Peyer's patch (tissue), 4 donors: ENCODE results near the gene RASSF1. TPM values are rescaled to one million over a fixed set of nuclear protein-coding genes. Genes with fewer than 3 reads are reported as not detected.

ENCODE experiments used
- DNase-seq, 3 donors: peaks; one replicate each; pipeline ENCODE4 v3.0.0-alpha.2; 2017 to 2019
- H3K27ac ChIP-seq, 4 donors: fragments of 200-600 bp; sonication (generic); one replicate each; pipeline ENCODE4 v1.5.1; 2016 to 2019
- H3K27me3 ChIP-seq, 2 donors: fragments of 200-600 bp; sonication (generic); one replicate each; pipeline ENCODE4 v1.5.1; 2019
- H3K36me3 ChIP-seq, 3 donors: fragments of 200-600 bp; sonication (generic); one replicate each; pipeline ENCODE4 v1.5.1; 2016 to 2019
- H3K4me1 ChIP-seq, 4 donors: fragments of 200-600 bp; sonication (generic); one replicate each; pipeline ENCODE4 v1.5.1; 2016 to 2019
- H3K4me3 ChIP-seq, 4 donors: fragments of 200-600 bp; sonication (generic); 1 replicate in 3 of 4; 2 replicates in 1 of 4; pipeline ENCODE4 v1.5.1; 2016 to 2019; ENCODE audit warnings: mild to moderate bottlenecking in 1 of 4
- H3K9me3 ChIP-seq, 4 donors: fragments of 200-600 bp; sonication (generic); one replicate each; pipeline ENCODE4 v1.5.1; 2016 to 2019; ENCODE audit warnings: mild to moderate bottlenecking in 1 of 4
- POLR2A ChIP-seq, 2 donors: fragments of 450-650 bp; IDR thresholded peaks; one replicate each; pipeline ENCODE4 v1.5.1; 2017; ENCODE audit warnings: antibody characterized with exemption in 2 of 2, mild to moderate bottlenecking in 2 of 2, moderate library complexity in 2 of 2
- total RNA-seq, 4 donors: library from RNA; depleted of rRNA; stranded (reverse); fragments of >200 nt; gene quantifications; one replicate each; pipeline ENCODE4 v1.1.0, GENCODE V29; 2016
- TF ChIP-seq, protein P1 (sequence below), 6 experiments: fragments of 450-650 bp in 4 of 6; fragments of 200-600 bp in 2 of 6; sonication (generic) in 1 of 6; IDR thresholded peaks; one replicate each; pipeline ENCODE4 v1.5.1; 2017 to 2019; ENCODE audit warnings: antibody characterized with exemption in 6 of 6, mild to moderate bottlenecking in 3 of 6, moderate library complexity in 1 of 6

RASSF1 gene
- total RNA-seq, 4 donors from 2014 or later: 27.6 to 80.0 (median 29.4) TPM

DNA sequence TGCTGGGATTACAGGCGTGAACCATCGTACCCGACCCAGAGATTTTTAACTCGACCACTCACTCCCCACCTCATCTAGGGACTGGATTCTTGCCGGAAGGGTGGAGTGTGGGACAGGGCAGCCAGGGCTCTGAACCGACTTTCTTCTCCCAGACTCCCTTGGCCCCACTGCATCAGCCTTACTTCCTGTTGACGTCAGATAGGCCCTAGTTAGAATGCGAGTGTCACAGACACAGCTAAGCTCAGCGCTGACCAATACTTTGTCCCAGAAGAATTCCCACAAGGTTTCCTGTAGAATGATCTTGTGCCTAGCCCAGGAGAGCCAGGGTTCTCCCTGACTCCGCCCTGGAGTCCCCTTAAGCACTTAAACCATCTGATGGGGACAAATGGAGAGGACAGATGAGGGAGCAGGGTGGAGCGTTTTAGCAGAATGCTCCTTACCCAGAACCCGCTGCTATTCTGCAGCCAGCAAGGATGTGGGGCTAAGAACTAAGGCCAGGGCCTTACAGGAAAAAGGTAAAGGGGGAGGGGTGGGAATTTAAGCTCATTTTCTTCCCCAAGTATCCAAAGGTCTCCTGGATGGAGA lies 6.8 kb downstream of the RASSF1 start:
- TF ChIP-seq, protein P1, sequence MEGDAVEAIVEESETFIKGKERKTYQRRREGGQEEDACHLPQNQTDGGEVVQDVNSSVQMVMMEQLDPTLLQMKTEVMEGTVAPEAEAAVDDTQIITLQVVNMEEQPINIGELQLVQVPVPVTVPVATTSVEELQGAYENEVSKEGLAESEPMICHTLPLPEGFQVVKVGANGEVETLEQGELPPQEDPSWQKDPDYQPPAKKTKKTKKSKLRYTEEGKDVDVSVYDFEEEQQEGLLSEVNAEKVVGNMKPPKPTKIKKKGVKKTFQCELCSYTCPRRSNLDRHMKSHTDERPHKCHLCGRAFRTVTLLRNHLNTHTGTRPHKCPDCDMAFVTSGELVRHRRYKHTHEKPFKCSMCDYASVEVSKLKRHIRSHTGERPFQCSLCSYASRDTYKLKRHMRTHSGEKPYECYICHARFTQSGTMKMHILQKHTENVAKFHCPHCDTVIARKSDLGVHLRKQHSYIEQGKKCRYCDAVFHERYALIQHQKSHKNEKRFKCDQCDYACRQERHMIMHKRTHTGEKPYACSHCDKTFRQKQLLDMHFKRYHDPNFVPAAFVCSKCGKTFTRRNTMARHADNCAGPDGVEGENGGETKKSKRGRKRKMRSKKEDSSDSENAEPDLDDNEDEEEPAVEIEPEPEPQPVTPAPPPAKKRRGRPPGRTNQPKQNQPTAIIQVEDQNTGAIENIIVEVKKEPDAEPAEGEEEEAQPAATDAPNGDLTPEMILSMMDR (IDR thresholded peaks at IDR 0.05): no peak
- no peak overlapping the region for H3K4me3 ChIP-seq
- no peak for DNase-seq
- H3K27me3 ChIP-seq: no peaks in the 10 kb centered on the region
- H3K9me3 ChIP-seq: no peaks in the 10 kb centered on the region
- peaks cover 0 to 31% (median 0%) of the 10 kb centered on the region in 3 donors for H3K36me3 ChIP-seq
- peak overlapping the region; percentile 38 to 99 (median 67) for H3K27ac ChIP-seq
- peaks cover 0 to 50% (median 13%) of the 10 kb centered on the region in 4 donors for H3K4me1 ChIP-seq

DNA sequence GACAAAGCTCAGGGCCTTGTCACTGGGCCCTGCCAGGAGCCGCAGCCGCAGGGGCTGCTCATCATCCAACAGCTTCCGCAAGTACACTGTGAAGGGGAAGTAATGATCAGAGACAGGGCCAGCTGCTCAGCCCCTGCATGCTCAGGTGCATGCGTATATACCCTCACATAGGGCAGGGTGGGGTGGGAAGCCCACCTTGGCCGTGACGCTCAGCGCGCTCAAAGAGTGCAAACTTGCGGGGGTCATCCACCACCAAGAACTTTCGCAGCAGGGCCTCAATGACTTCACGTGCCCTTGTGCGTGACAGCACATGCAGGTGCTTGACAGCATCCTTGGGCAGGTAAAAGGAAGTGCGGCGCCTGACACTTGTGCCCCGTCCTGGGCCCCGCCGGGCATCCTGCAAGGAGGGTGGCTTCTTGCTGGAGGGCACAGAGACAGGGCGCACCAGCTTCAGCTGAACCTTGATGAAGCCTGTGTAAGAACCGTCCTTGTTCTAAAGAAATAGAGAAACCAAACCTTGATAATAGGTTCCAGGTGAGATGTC lies 9.2 kb downstream of the RASSF1 start:
- Histone ChIP-seq H3K4me1 (peaks cover 0 to 52% (median 25%) of the 10 kb centered on the region in 4 donors), H3K27me3 (no peaks in the 10 kb centered on the region), H3K4me3 (no peak overlapping the region), H3K36me3 (peaks cover 0 to 31% (median 0%) of the 10 kb centered on the region in 3 donors), H3K9me3 (no peaks in the 10 kb centered on the region), H3K27ac (no peak overlapping the region)
- no peak for TF ChIP-seq POLR2A (IDR thresholded peaks at IDR 0.05)
- TF ChIP-seq, protein P1 (IDR thresholded peaks at IDR 0.05): no peak
- no peak for DNase-seq

DNA sequence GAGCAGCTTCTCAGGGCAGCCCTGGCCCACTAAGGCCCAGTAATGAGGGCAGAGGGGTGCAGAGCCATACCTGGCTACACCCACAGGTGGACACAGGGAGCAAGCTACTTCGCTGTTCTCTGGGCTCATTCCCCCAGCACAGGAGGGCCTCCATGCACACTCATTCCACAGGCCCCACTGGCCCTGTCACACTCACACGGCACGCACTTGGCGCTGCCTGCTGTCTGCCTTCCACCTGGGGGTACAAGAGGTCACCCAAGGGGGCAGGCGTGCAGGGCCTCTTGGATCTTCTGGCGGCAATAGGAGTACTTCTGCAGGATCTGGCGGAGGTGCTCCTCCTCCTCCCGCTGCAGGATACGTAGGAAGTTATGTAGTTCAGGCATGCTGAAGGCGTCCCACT lies 10.3 kb downstream of the RASSF1 start:
- TF ChIP-seq POLR2A (IDR thresholded peaks at IDR 0.05): no peak
- TF ChIP-seq, protein P1 (IDR thresholded peaks at IDR 0.05): no peak
- H3K4me3 ChIP-seq: no peak overlapping the region
- DNase-seq: no peak
- no peaks in the 10 kb centered on the region for H3K9me3 ChIP-seq
- peak overlapping the region in 1 of 4 donors; percentile 8 for H3K27ac ChIP-seq
- H3K4me1 ChIP-seq: peaks cover 0 to 41% (median 18%) of the 10 kb centered on the region in 4 donors
- no peaks in the 10 kb centered on the region for H3K27me3 ChIP-seq
- peaks cover 0 to 39% (median 0%) of the 10 kb centered on the region in 3 donors for H3K36me3 ChIP-seq

DNA sequence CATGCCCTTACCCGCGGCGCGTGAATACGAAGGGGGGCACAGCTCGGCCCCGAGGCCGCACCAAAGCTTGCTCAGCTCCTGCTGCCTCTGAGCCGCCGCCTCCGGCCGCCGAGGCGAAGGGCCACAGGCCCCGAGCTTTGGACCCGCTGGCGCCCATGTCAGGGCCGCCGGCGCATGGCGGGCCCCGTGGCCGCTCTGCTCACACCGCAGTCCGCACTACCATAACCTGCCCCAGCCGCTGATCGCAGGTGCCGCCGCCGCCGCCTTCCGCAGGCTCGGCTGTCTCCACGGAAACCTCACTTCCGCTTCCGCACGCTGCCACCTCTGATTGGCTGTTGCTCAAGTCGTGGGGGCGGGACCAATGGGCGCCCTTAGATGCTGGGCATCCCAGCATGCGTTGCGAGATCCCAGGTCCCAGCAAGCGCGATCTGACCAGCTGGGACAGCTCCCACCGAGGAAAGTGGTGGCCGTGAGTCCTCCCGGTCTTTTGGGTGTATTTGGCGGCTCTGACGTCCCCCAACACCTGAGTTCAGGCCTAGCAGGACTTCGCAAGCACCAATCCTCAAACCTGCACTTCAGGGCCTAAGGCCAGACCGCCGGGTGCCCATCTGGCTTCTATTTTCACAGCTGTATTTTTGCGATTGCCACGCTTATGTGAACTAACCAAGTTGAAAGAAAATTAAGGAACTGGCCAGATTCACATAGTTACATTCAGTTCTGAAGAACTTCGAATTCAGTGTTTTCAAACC lies 12.5 kb downstream of the RASSF1 start, which contains the start of gene TUSC2:
Gene TUSC2, minus strand, starts transcription at position 281 of the 749 bp plus-strand sequence. Its CDS starts 124 bp downstream, at position 157.
- Histone ChIP-seq H3K36me3 (peaks cover 0 to 42% (median 0%) of the 10 kb centered on the region in 3 donors), H3K4me1 (peaks cover 0 to 29% (median 13%) of the 10 kb centered on the region in 4 donors)

DNA sequence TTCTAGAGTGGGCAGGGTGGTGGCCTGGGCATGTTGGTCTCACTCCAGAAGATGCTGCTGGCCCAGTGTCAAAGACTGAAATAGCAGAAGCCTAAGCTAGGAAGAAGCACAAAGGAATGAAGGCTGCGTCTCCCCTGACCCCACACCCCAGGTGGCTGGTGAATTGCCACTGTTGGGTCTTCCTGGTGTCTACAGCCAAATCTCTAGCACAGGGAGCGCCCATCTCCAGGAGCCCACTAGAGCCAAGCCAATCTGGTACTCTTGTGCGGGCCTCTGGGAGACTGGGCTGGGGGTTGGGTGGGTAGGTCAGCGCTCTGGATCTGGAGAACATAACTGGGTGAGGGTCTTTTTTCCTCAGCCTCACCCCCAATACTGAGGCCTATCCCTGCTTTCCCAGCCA lies 13.5 kb downstream of the RASSF1 start:
- Histone ChIP-seq H3K27me3 (no peaks in the 10 kb centered on the region), H3K9me3 (no peaks in the 10 kb centered on the region), H3K27ac (peak overlapping the region in 2 of 4 donors; percentile 74 to 93), H3K36me3 (peaks cover 0 to 40% (median 0%) of the 10 kb centered on the region in 3 donors), H3K4me3 (peak overlapping the region; percentile 69 to 99 (median 87)), H3K4me1 (peaks cover 4 to 33% (median 14%) of the 10 kb centered on the region in 4 donors)
- no peak for DNase-seq
- TF ChIP-seq, protein P1 (IDR thresholded peaks at IDR 0.05): no peak
- no peak for TF ChIP-seq POLR2A (IDR thresholded peaks at IDR 0.05)

More for the DNA sequence above, 12.5 kb downstream of the RASSF1 start, which contains the start of gene TUSC2:
- TF ChIP-seq, protein P1 (IDR thresholded peaks at IDR 0.05): no peak
- TF ChIP-seq POLR2A (IDR thresholded peaks at IDR 0.05): peak; percentile 69 to 81
- no peaks in the 10 kb centered on the region for H3K9me3 ChIP-seq
- peak within 1 kb of the TSS; percentile 74 to 93 (median 81) for H3K27ac ChIP-seq
- H3K27me3 ChIP-seq: no peaks in the 10 kb centered on the region
- peak within 1 kb of the TSS; percentile 69 to 99 (median 87) for H3K4me3 ChIP-seq
- peak; percentile 98 to 99 (median 99) for DNase-seq
